ENCODE results near the gene DCC.

GRCh38 chr18:52401236-52401635, 61.2 kb downstream of the DCC start:
- TF ChIP-seq TEAD4 (CRISPR knock-in tag; IDR thresholded peaks at IDR 0.05), result no peak
- TF ChIP-seq CTCF (IDR thresholded peaks at IDR 0.05), result no peak
- no peak for TF ChIP-seq ZNF281 (CRISPR knock-in tag; IDR thresholded peaks at IDR 0.05)
- TF ChIP-seq USF2 (CRISPR knock-in tag; IDR thresholded peaks at IDR 0.05), result no peak
- no peak for TF ChIP-seq ATF6 (CRISPR knock-in tag; IDR thresholded peaks at IDR 0.05)
- TF ChIP-seq E2F5 (CRISPR knock-in tag; IDR thresholded peaks at IDR 0.05), result no peak
- TF ChIP-seq NR3C1 (CRISPR knock-in tag; conservative IDR thresholded peaks at IDR 0.05; ENCODE audit: low read depth), result no peak
- no peak for TF ChIP-seq AFF4 (CRISPR knock-in tag; IDR thresholded peaks at IDR 0.05; ENCODE audit: borderline replicate concordance)
- no peak for TF ChIP-seq NR2C2 (CRISPR knock-in tag; IDR thresholded peaks at IDR 0.05)
- TF ChIP-seq ZNF512 (CRISPR knock-in tag; IDR thresholded peaks at IDR 0.05; ENCODE audit: borderline replicate concordance), result no peak
- no peak for TF ChIP-seq ZNF263 (CRISPR knock-in tag; IDR thresholded peaks at IDR 0.05; ENCODE audit: low read depth)
